ENCODE results near the gene SLMAP. TPM values are rescaled to one million over a fixed set of nuclear protein-coding genes. Genes with fewer than 3 reads are reported as not detected.

The SLMAP gene
- total and polyA plus RNA-seq, 2 donors (not counting 1 experiment from before 2014, with no cell fraction given): 9.7 to 67.2 TPM

GRCh38 chr3:57779666-57780065 is 23.6 kb downstream of the SLMAP start:
- H3K9ac ChIP-seq (ENCODE audit: low read length): no peak overlapping the region
- H4K20me1 ChIP-seq (ENCODE audit: control insufficient read depth, insufficient read depth, low read length, poor library complexity, severe bottlenecking): peaks cover 46% of the 10 kb centered on the region
- no peaks in the 10 kb centered on the region for H3K27me3 ChIP-seq (replicated peaks in 1 of 4; ENCODE audit: control extremely low read depth in 1 of 4, control insufficient read depth in 3 of 4, insufficient read depth in 4 of 4, low read length in 3 of 4)
- no peaks in the 10 kb centered on the region for H3K9me3 ChIP-seq (ENCODE audit: control extremely low read depth in 1 of 3, control insufficient read depth in 2 of 3, insufficient read depth in 1 of 3, low read length in 2 of 3)
- POLR2A ChIA-PET: no interaction called here
- peaks cover 0 to 3% of the 10 kb centered on the region in 2 experiments for H3K36me3 ChIP-seq (replicated peaks in 1 of 2; ENCODE audit: control extremely low read depth in 1 of 2, control insufficient read depth in 1 of 2, extremely low read depth in 1 of 2, insufficient read depth in 2 of 2, low read length in 1 of 2)
- WGBS (ENCODE audit: insufficient coverage): no CpG with 5 or more reads among the region's 1 CpG
- Mint-ChIP-seq H3K9me3 (ENCODE audit: insufficient read depth) (no peaks in the 10 kb centered on the region), H3K27ac (no peak overlapping the region), H3K4me1 (peaks cover 21% of the 10 kb centered on the region), H3K4me3 (no peak overlapping the region), H3K27me3 (no peaks in the 10 kb centered on the region)
- DNase-seq (no peak), ATAC-seq (ENCODE audit: low read depth) (no peak)
- H2AFZ ChIP-seq (ENCODE audit: insufficient read depth, low read depth, low read length, poor library complexity, severe bottlenecking): no peak overlapping the region
- no peak overlapping the region for H3K4me2 ChIP-seq (replicated peaks; ENCODE audit: low read depth, low read length, poor library complexity, severe bottlenecking)
- TF ChIP-seq EZH2 (IDR thresholded peaks at IDR 0.05; ENCODE audit: borderline replicate concordance, insufficient read depth, low read depth, low read length, poor library complexity, severe bottlenecking) (no peak), CTCF (IDR thresholded peaks at IDR 0.05) (no peak)
- H3K4me3 ChIP-seq (ENCODE audit: control extremely low read depth in 1 of 5, extremely low read depth in 1 of 5, insufficient read depth in 1 of 5, low read depth in 2 of 5, low read length in 4 of 5): no peak overlapping the region
- CTCF ChIA-PET: interaction anchor here (0.7 kb wide), 1 partner anchor 342 kb away, joined by 3 read pairs; no protein-coding TSS in a partner anchor
- H3K27ac ChIP-seq (ENCODE audit: low read length in 2 of 2): no peak overlapping the region
- intact Hi-C loops (cut with micrococcal nuclease): no loop called here
- H3K79me2 ChIP-seq (ENCODE audit: control insufficient read depth, insufficient read depth, low read length): peaks cover 82% of the 10 kb centered on the region
- H3K4me1 ChIP-seq (ENCODE audit: control insufficient read depth in 2 of 2, insufficient read depth in 2 of 2, low read length in 2 of 2): no peaks in the 10 kb centered on the region

DNA sequence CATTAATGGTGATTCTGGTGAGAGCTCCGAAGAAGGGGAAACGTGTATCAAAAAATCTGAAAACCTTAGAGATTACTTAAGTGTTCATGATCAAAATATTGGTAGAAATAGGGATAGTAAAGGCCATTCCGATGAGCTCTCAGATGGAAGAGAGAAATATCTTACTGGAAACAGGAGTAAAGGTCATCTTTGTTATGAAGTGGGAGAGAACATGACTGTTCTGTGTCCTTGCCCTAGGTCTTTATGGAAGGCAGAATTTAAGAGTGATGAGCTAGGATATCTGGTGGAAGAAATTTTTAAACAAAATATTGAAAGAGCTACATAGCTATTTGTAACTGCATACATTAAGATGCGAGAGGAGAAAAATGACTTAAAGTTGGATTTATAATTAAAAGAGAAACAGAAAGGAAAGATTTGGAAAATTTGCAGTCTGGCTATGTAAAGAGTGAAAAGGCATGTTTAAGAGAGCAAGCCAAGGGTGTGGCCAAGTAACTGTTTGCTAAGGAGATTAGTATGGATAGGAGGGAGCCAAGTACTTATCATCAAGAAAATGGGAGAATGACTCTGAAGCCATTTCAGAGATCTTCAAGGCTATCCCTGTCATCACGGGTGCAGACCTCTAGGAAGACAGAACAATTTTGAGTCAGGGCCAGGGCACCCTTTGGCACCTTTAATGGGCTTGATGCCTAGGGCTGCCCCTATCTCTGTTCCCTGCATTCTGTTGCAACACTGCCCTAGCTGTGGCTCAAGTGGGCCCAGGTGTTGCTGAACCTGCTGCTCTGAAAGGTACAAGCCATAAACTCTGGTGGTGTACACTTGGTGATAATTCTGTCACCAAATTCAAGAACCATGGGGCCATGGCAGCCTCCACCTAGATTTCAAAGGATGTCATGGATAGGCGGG is 27.3 kb downstream of the SLMAP start:
- no peaks in the 10 kb centered on the region for H3K9me3 Mint-ChIP-seq (ENCODE audit: insufficient read depth)
- peaks cover 0 to 3% of the 10 kb centered on the region in 2 experiments for H3K36me3 ChIP-seq (replicated peaks in 1 of 2; ENCODE audit: control extremely low read depth in 1 of 2, control insufficient read depth in 1 of 2, extremely low read depth in 1 of 2, insufficient read depth in 2 of 2, low read length in 1 of 2)
- H2AFZ ChIP-seq (ENCODE audit: insufficient read depth, low read depth, low read length, poor library complexity, severe bottlenecking): no peak overlapping the region
- H3K9ac ChIP-seq (ENCODE audit: low read length): no peak overlapping the region
- H3K4me1 ChIP-seq (ENCODE audit: control insufficient read depth in 2 of 2, insufficient read depth in 2 of 2, low read length in 2 of 2): peaks cover 12 to 13% of the 10 kb centered on the region in 2 donors
- H3K4me3 Mint-ChIP-seq: no peak overlapping the region
- no peak overlapping the region for H3K4me2 ChIP-seq (replicated peaks; ENCODE audit: low read depth, low read length, poor library complexity, severe bottlenecking)
- H3K27me3 ChIP-seq (replicated peaks in 1 of 4; ENCODE audit: control extremely low read depth in 1 of 4, control insufficient read depth in 3 of 4, insufficient read depth in 4 of 4, low read length in 3 of 4): no peaks in the 10 kb centered on the region
- H4K20me1 ChIP-seq (ENCODE audit: control insufficient read depth, insufficient read depth, low read length, poor library complexity, severe bottlenecking): peaks cover 45% of the 10 kb centered on the region
- ATAC-seq (ENCODE audit: low read depth) (no peak), DNase-seq (no peak)
- intact Hi-C loops (cut with micrococcal nuclease): no loop called here
- no peak overlapping the region for H3K27ac ChIP-seq (ENCODE audit: low read length in 2 of 2)
- no peak overlapping the region for H3K27ac Mint-ChIP-seq
- no peaks in the 10 kb centered on the region for H3K27me3 Mint-ChIP-seq
- H3K4me3 ChIP-seq (ENCODE audit: control extremely low read depth in 1 of 5, extremely low read depth in 1 of 5, insufficient read depth in 1 of 5, low read depth in 2 of 5, low read length in 4 of 5): no peak overlapping the region
- CTCF ChIA-PET: interaction anchor here (1.5 kb wide), 1 partner anchor 16 kb away, joined by 3 read pairs; no protein-coding TSS in a partner anchor
- TF ChIP-seq CTCF (IDR thresholded peaks at IDR 0.05) (no peak), EZH2 (IDR thresholded peaks at IDR 0.05; ENCODE audit: borderline replicate concordance, insufficient read depth, low read depth, low read length, poor library complexity, severe bottlenecking) (no peak)
- POLR2A ChIA-PET: no interaction called here
- peaks cover 82% of the 10 kb centered on the region for H3K79me2 ChIP-seq (ENCODE audit: control insufficient read depth, insufficient read depth, low read length)
- no peaks in the 10 kb centered on the region for H3K9me3 ChIP-seq (ENCODE audit: control extremely low read depth in 1 of 3, control insufficient read depth in 2 of 3, insufficient read depth in 1 of 3, low read length in 2 of 3)
- WGBS (ENCODE audit: insufficient coverage): 98% methylated on average over 5 of the region's 6 CpGs
- H3K4me1 Mint-ChIP-seq: peaks cover 30% of the 10 kb centered on the region

Data from B cell (primary cell).